NCI-H2107 treated with DMSO at 0.1 percent for 48 hours (cell line): Measurements from ENCODE around the gene WRNIP1.
"Not testable (repeated sequence)": the region's sequence is repeated elsewhere in the genome, so short reads cannot be mapped to it uniquely, and the experiment has no call there.

Experiments
- DNase-seq: peaks from one replicate; lab custom pipeline; 2025; ENCODE audit not compliant: unreplicated experiment; lab: John Stamatoyannopoulos, UW

WRNIP1 gene

GRCh38 chr6:2760882-2761842, 4.0 kb upstream of the WRNIP1 start:
- DNase-seq: no peak

DNA sequence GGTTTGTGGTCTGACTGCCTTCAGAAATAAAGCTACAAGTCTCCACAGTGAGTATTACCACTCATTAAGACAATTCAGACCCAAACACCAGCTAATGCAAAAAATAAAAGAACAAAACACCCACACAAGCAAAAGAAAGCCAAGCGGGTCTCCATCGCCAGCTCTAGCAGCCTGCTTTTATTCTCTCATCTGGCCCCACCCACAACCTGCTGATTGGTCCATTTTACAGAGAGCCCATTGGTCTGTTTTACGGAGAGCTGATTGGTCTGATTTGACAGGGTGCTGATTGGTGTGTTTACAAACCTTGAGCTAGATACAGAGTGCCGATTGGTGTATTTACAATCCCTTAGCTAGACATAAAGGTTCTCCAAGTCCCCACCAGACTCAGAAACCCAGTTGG, 2.3 kb upstream of the WRNIP1 start:
- not testable (repeated sequence) for DNase-seq

- no peak for DNase-seq
Observed at GRCh38 chr6:2763345-2763841, 1.8 kb upstream of the WRNIP1 start.

GRCh38 chr6:2763876-2764540, 1.2 kb upstream of the WRNIP1 start:
- no peak for DNase-seq

- DNase-seq: peak; percentile 31
Observed at GRCh38 chr6:2764610-2765165, 505 bp upstream of the WRNIP1 start.

- no peak for DNase-seq
Observed at GRCh38 chr6:2765896-2766766, 938 bp downstream of the WRNIP1 start.

DNA sequence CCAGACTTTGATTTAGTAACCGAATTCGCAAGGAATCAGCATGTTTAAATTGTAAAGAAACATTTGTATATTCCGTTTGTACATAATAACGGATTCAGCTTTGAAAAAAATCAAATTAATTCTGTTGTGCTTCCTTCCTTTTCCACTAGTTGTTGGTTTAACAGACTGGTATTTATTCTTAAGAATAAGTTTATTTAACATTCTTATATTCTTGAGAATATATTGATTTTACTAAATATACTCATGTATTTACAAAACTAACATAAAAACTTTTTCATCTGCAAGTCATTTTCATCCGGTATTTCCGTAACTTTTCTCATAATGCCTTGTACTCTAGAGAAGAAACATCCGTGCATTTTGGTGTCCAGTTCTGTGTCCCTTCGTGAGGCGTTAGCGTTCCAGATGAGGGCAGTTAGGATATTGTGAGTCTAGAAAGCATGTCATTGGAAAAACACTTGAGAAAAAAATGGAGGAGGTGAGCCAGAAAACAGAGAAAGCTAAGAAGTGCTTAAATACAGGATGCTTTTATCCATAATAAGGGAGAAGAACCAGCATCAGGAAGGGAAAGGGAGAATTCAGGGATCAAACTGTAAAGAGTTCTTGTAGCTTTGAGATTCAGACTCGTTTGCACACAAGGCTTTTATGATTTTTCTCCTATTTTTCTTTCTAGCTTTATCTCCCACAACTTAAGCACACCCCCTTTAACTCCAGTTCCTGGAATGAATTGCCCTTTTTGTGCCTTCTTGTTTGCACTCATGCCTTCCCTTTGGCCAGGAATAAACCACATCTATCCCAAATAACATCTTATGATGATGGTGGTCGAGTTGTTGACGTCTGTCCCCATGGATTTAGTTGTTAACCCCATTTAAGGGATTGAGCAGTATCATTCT, 1.8 kb downstream of the WRNIP1 start:
- DNase-seq: no peak

DNA sequence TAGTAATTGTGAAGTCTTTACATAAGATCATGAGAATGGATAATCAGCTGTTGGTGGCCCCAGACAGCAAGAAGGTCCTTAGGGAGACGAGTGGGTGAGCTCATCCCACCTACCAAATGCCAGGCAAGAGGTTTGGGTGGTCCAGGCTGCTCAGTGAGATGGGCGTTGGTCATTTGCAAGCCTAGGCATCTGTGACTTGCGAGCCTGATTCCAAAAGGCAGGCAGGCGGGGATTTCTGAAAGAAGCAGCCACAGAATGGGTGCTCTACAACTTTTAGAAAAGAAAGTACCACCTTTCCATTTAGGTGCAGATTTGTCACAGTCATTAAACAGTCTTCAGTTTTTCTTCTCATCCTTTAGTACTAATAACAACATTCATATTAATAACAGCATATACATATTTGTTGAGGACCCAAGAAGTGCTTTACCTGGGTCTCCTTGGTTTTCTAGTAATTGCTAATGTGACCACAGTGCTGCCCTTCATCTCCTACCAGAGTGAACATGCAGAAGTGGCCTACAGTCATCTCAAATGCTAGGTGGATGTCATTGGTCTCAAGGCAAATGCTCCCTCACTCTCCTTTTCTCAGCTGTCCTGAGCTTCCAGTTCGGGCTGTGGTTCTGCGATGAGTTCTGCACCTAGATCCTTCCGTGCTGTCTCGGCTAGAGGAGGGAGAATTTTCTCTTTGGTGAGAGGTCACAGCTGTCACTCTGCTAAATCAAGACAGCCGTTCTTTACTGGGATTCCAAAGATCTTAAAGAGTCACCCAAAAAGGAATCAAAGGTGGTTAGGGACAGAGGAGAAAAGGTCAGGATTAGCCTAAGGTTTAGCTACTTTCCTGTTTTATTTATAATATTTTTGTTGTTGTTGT, 2.7 kb downstream of the WRNIP1 start:
- no peak for DNase-seq

DNA sequence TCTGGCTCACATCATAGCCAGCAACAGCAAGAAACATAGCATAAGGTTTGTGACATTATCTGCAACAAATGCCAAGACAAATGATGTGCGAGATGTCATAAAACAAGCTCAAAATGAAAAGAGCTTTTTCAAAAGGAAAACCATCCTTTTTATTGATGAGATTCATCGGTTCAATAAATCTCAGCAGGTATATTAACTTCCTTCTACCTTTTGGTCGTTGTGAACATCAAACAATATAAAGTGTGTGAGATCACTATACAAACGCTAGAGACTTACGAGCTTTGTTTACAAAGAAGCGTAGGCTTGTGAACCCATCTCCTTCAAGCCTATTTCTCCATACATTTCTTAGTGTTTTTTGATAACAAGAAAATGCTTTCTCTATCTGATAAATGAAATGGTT, 3.5 kb downstream of the WRNIP1 start:
- DNase-seq: no peak

GRCh38 chr6:2770171-2770570, 5.0 kb downstream of the WRNIP1 start:
- DNase-seq: no peak

DNA sequence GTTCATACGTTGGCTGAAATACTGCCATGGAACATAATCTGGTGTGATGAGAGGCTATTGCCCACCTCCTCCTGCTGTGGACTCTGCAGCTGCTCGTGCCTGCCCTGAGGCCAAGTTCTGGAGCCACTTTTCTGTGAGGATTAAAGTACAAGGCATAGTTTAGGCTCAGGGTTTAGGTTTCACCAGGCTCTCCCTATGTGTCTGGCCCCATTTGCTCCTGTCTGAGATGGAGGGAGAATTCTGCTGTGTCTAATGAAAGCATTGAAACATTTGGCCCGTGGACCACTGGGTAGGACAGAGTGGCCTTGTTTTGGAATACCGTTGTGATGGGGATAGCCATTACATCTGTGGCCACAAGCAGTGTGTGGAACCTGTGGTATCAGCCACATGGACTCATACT, 5.9 kb downstream of the WRNIP1 start:
- DNase-seq: no peak

GRCh38 chr6:2772840-2773239, 7.6 kb downstream of the WRNIP1 start:
- DNase-seq: no peak

GRCh38 chr6:2773449-2773848, 8.3 kb downstream of the WRNIP1 start:
- no peak for DNase-seq

DNA sequence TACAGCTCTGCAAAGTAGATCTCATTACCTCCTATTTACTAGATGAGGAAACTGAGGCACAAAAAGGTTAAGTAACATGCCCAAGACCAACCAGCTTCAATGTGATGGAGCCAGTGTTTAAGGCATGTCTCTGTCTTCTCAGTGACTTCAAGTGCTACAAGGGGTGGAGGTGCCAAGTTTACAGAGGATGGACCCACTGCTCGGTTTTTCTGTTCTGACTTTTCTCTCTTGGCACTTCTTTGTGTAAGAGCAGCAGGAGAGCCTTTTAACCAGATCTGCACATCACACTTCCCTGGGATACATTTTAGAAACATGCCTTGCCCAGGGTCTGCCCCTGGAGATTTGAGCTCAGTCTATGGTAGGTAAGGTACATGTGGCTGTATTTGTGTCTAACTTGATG, 9.8 kb downstream of the WRNIP1 start:
- DNase-seq: no peak

DNA sequence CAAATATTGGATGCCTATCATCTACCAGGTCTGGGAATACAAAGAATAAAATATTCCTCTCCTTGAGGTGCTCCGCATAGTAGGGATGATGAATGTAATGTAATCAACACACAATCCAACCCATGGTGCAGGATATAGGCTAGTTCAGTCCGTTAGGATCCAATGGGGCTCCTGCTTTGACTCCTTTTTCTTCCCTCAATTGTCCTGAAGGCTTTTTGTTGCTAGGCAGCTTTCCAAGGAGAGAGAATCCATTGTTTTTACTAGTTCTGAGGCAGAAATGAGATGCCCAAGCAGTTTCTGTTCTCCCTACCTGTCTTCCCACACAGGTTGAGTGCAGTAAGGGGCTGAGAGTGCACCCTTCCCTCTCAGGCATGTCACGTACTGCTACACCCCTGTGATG, 12.1 kb downstream of the WRNIP1 start:
- no peak for DNase-seq

DNA sequence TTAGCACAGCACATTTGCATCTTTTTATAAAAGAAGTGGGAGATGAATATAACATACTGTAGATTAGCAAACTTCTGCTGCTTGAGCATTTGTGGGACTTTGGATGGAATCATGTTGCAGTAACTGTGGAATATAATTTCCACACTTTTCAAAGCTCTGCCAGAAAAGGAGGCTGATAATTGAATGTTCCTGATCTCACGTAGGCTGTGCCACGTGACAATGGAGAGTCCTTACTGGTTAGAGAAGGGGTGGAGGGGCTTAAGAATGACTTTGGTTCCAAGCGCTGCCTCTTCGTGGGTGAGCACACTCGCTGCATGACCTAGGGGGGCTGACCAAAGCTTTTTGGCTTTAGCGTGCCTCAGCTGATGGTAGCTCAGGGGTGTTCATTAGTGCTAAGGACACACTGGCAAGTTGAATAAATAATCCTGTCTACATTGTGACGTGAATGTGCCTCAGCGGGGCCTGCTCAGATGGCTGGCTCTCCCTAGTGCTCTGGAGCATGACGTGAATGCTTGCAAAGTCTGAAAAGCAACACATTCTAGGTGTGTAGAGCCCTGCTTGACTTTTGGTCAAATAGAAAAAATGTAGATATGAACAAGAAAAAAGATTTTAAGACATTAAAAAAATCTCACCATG, 15.0 kb downstream of the WRNIP1 start:
- no peak for DNase-seq

DNA sequence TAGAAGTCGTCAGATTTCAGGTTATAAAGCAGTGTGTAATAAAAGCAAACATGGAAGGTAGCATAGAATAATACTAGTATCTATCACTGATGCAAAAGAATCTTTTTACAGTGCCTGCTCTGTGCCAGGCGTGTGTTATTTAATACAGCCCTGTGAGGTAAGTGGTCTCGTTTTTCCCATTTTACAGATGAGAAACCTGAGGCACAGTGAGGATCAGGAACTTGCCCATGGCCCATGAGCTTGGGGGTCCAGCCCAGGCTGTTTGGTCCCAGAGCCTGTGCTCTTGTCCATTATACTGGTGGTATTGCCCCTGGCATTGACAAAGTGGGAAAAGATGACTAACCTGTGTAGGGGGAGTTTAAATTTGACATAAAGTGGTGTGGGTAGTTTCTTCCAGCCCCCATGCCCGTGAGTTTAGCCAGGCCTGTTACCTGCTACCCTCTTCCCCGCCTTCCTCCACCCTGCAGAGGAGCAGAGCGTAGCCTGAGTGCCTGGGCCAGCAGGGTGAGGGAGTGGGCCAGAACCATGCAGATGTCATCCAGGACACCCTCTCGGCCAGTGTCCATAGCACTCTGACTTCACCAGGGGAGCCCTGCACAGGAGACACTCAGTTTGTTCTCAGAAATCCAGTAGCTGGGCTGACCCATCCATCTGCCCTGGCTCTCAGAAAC, 16.6 kb downstream of the WRNIP1 start:
- DNase-seq: no peak

DNA sequence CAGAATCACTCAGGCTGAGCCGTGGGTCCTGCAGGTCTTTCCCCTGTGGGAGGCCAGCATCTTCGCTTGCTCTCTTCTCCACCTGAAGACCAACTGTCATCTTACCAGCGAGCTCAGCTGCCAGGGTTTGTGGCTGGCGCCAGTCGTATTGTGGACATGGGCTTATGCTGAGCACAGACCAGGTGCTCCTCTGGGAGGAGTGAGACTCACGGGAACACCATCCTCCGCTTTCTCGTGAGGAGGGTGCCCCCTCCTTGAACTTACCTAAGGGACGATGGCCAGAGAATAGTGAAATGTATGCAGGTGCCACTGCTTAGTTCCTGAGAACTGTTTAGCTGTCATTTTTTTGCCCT, 17.1 kb downstream of the WRNIP1 start:
- no peak for DNase-seq
